Suprapubic skin (tissue), 4 donors: ENCODE results near the gene CD27. TPM values are rescaled to one million over a fixed set of nuclear protein-coding genes. Genes with fewer than 3 reads are reported as not detected.
"Not testable (repeated sequence)": the region's sequence is repeated elsewhere in the genome, so short reads cannot be mapped to it uniquely, and the experiment has no call there.

ENCODE experiments used
- DNase-seq, 2 donors: peaks; one replicate each; pipeline ENCODE4 v3.0.0-alpha.2; 2019; ENCODE audit warnings: low spot score in 2 of 2
- H3K27ac ChIP-seq: fragments of 200-600 bp; sonication (generic); one replicate; pipeline ENCODE4 v1.5.1; 2019
- H3K27me3 ChIP-seq: fragments of 200-600 bp; sonication (generic); one replicate; pipeline ENCODE4 v1.5.1; 2019
- H3K36me3 ChIP-seq: fragments of 200-600 bp; sonication (generic); one replicate; pipeline ENCODE4 v1.5.1; 2019
- H3K4me1 ChIP-seq: fragments of 200-600 bp; sonication (generic); one replicate; pipeline ENCODE4 v1.5.1; 2019
- H3K4me3 ChIP-seq: fragments of 200-600 bp; sonication (generic); one replicate; pipeline ENCODE4 v1.5.1; 2019; ENCODE audit warnings: mild to moderate bottlenecking
- H3K9me3 ChIP-seq: fragments of 200-600 bp; sonication (generic); one replicate; pipeline ENCODE4 v1.5.1; 2019
- EP300 ChIP-seq: sonication (generic); formaldehyde crosslinking; IDR thresholded peaks from one replicate; pipeline ENCODE4 v1.6.1; 2017; ENCODE audit warnings: antibody characterized with exemption
- POLR2A ChIP-seq, 2 donors: fragments of 450-650 bp; IDR thresholded peaks; one replicate each; pipeline ENCODE4 v1.6.1; 2017; ENCODE audit warnings: antibody characterized with exemption in 2 of 2, mild to moderate bottlenecking in 2 of 2, moderate library complexity in 2 of 2
- POLR2AphosphoS5 ChIP-seq, 3 donors: sonication (generic); formaldehyde crosslinking; IDR thresholded peaks; one replicate each; pipeline ENCODE4 v1.6.1; 2017; ENCODE audit warnings: antibody characterized with exemption in 3 of 3
- WGBS: methylation state at CpG from one replicate; pipeline ENCODE4 v1.1.5; 2018; 5-methylcytosine and 5-hydroxymethylcytosine counted together
- total RNA-seq, 4 donors: library from RNA; depleted of rRNA; stranded (reverse); fragments of >200 nt; gene quantifications; one replicate each; pipeline ENCODE4 v1.1.0, GENCODE V29; 2016
- TF ChIP-seq, protein P1 (sequence below), 2 donors: fragments of 200-600 bp in 1 of 2; fragments of 450-650 bp in 1 of 2; sonication (generic) in 1 of 2; IDR thresholded peaks; one replicate each; pipeline ENCODE4 v1.5.1; 2016 to 2019; ENCODE audit warnings: antibody characterized with exemption in 2 of 2, mild to moderate bottlenecking in 1 of 2, moderate library complexity in 1 of 2

The CD27 gene
- total RNA-seq, 4 donors from 2014 or later, result 1.9 TPM; not detected in 3

DNA sequence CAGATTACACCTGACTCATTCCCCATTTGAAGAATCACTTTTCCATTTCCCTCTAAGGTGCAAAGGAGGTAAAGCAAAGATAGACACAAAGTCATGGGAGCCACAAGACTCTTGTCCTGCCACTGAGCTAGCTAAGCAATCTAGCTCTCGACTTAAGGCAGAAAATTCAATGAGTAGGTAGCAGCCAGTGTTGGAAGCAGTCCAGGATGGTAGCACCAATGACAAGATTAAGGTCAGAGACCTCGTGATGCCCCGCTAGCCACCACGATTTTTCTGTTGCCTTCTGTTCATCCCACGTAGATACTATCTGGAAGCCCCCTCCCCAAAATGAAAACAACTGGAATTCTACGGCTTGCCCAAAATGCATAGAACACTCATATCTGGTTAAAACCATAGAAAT is 24.3 kb downstream of the CD27 start:
- Histone ChIP-seq H3K4me1 (peaks cover 37% of the 10 kb centered on the region), H3K27ac (no peak overlapping the region), H3K4me3 (peak overlapping the region; percentile 53), H3K27me3 (no peaks in the 10 kb centered on the region), H3K9me3 (no peaks in the 10 kb centered on the region), H3K36me3 (peaks cover 19% of the 10 kb centered on the region)
- WGBS, result 71% methylated on average over 6 of the region's 6 CpGs
- TF ChIP-seq EP300 (no peak), POLR2AphosphoS5 (IDR thresholded peaks at IDR 0.05) (no peak), POLR2A (IDR thresholded peaks at IDR 0.05) (no peak)
- TF ChIP-seq, protein P1, sequence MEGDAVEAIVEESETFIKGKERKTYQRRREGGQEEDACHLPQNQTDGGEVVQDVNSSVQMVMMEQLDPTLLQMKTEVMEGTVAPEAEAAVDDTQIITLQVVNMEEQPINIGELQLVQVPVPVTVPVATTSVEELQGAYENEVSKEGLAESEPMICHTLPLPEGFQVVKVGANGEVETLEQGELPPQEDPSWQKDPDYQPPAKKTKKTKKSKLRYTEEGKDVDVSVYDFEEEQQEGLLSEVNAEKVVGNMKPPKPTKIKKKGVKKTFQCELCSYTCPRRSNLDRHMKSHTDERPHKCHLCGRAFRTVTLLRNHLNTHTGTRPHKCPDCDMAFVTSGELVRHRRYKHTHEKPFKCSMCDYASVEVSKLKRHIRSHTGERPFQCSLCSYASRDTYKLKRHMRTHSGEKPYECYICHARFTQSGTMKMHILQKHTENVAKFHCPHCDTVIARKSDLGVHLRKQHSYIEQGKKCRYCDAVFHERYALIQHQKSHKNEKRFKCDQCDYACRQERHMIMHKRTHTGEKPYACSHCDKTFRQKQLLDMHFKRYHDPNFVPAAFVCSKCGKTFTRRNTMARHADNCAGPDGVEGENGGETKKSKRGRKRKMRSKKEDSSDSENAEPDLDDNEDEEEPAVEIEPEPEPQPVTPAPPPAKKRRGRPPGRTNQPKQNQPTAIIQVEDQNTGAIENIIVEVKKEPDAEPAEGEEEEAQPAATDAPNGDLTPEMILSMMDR (IDR thresholded peaks at IDR 0.05), result no peak
- no peak for DNase-seq

DNA sequence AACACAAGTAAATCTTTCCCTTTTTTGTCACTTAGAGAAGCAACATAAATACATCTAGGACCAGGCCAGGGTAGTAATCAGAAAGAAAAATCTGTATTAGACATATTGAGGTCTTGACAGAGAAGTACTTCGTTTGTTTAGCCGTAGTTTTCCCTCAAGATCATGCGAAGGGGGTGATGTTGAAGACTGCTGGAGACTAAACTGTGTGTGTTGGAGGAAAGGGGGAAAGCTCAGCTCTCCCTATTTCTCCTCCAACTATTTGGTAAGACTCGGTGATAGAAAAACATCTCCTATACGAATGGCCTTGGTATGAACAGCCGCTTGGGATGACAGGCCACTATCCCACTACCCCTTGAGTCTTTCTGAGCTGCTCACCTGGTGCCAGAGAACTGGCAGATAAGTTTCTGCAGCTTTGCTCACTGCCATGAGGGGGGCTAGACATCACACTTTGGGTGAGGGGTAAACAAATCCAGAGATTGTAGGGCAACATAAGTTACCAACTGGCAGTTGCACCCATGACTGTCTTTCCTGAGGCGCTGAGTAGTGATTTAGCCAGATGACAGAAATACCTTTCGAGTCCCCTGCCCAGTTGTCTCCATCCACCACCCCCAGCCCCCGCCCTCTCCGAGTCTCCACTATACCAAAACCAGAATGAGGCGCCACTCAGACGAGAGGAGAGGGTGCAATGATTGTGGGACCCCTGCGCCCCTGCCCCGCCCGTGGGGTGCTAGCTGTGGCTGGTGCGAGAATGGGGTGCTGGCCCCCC is 25.0 kb downstream of the CD27 start:
- DNase-seq, result no peak
- no peaks in the 10 kb centered on the region for H3K9me3 ChIP-seq
- no peaks in the 10 kb centered on the region for H3K27me3 ChIP-seq
- H3K36me3 ChIP-seq, result peaks cover 12% of the 10 kb centered on the region
- H3K27ac ChIP-seq, result peak overlapping the region; percentile 76
- 48% methylated on average over 6 of the region's 16 CpGs for WGBS
- H3K4me1 ChIP-seq, result peaks cover 35% of the 10 kb centered on the region
- H3K4me3 ChIP-seq, result peak overlapping the region; percentile 53
- TF ChIP-seq POLR2A (IDR thresholded peaks at IDR 0.05) (no peak), EP300 (no peak), POLR2AphosphoS5 (IDR thresholded peaks at IDR 0.05) (no peak)
- TF ChIP-seq, protein P1 (IDR thresholded peaks at IDR 0.05), result no peak

DNA sequence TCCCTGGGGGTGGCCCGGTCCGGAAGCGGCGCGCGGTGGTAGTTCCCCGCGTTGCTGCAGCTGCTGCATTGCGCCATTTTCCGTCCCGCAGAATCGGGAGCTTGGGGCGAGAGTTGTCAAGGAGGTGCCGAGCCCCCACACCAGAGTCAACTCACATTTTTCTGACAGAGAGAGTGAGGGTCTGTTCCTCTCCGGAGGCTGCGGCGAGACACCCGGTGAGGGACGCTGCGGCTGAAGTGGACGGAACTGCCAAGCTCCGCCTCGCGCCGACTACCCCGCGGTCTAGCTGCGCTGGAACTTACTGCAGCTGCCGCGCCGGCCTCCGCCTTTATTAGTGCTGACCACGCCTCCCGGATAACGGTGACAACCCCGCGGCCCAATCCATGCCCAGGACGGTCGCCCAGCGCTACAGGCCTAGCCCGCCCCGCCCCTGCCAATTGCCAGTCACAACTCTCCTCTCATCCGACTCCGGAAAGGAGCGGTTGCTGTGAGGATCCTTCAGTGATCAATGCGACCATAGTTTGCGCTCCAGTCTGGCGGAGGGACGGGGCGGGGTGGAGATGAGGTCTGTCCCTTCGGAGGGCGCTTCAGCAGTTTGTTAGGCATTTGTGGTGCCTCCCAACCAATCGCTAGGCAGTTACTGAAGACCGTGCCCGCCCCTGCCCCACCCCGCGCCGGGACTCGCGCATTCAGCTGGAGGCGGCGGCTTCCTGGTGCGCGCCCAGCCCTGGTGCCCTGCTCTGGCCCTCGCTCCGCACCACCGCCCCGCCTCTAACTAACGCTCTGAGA is 25.8 kb downstream of the CD27 start, which contains the start of gene VAMP1:
Gene VAMP1, minus strand, starts transcription at position 303 of the 789 bp plus-strand sequence. Its CDS starts 146 bp downstream, at position 157.
- TF ChIP-seq POLR2AphosphoS5 (IDR thresholded peaks at IDR 0.05) (peak; percentile 39 to 93 (median 86)), EP300 (no peak), POLR2A (IDR thresholded peaks at IDR 0.05) (peak; percentile 95 to 99)
- TF ChIP-seq, protein P1 (IDR thresholded peaks at IDR 0.05), result peak in 1 of 2 donors; percentile 15
- H3K27ac ChIP-seq, result peak within 1 kb of the TSS; percentile 76
- H3K9me3 ChIP-seq, result no peaks in the 10 kb centered on the region
- DNase-seq, result peak; percentile 99 to 100
- no peaks in the 10 kb centered on the region for H3K27me3 ChIP-seq
- H3K4me3 ChIP-seq, result peak within 1 kb of the TSS; percentile 53
- peaks cover 10% of the 10 kb centered on the region for H3K36me3 ChIP-seq
- H3K4me1 ChIP-seq, result peaks cover 35% of the 10 kb centered on the region
- 1% methylated on average over 31 of the region's 69 CpGs for WGBS

DNA sequence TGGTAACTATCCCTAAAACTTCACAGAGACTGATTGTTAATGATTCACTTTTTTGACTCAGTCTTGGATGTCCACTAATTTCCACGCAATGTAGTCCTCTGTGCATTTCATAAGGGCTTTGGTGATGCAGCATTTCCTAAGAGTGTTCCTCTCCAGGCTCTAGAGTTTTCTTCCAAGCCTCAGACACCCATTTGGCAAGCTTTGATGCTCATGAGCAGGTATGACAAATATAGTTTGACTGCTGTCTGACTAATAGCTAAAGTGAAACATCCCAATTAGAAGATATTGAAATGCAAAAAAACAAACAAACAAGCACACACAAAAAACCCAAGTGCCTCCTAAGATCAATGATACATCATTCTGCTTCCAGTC is 27.2 kb downstream of the CD27 start:
- H3K4me1 ChIP-seq, result peaks cover 42% of the 10 kb centered on the region
- no peak for DNase-seq
- no peaks in the 10 kb centered on the region for H3K27me3 ChIP-seq
- no peaks in the 10 kb centered on the region for H3K9me3 ChIP-seq
- TF ChIP-seq POLR2AphosphoS5 (IDR thresholded peaks at IDR 0.05) (no peak), POLR2A (IDR thresholded peaks at IDR 0.05) (no peak), EP300 (no peak)
- TF ChIP-seq, protein P1 (IDR thresholded peaks at IDR 0.05), result no peak
- H3K4me3 ChIP-seq, result no peak overlapping the region
- no peak overlapping the region for H3K27ac ChIP-seq
- no peaks in the 10 kb centered on the region for H3K36me3 ChIP-seq
- 65% methylated on average over 1 of the region's 1 CpG for WGBS

DNA sequence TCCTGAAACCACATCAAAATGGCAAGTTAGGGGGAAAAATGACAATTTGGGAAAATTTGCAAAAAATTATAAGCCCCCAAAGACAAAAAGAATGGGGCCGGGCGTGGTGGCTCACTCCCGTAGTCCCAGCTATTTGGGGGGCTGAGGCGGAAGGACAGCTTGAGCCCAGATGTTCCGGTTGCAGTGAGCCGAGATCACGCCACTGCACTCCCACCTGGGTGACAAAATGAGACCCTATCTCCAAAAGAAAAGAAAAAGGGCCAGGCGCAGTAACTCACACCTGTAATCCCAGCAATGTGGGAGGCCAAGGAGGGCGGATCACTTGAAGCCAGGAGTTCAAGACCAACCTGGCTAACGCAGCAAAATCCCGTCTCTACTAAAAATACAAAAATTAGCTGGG is 27.7 kb downstream of the CD27 start:
- H3K27me3 ChIP-seq, result no peaks in the 10 kb centered on the region
- TF ChIP-seq, protein P1 (IDR thresholded peaks at IDR 0.05), result no peak
- no peak for TF ChIP-seq POLR2A (IDR thresholded peaks at IDR 0.05)
- no peak overlapping the region for H3K4me3 ChIP-seq
- H3K36me3 ChIP-seq, result no peaks in the 10 kb centered on the region
- 66% methylated on average over 11 of the region's 11 CpGs for WGBS
- H3K9me3 ChIP-seq, result no peaks in the 10 kb centered on the region
- H3K27ac ChIP-seq, result no peak overlapping the region
- H3K4me1 ChIP-seq, result peaks cover 42% of the 10 kb centered on the region
- DNase-seq, result no peak

DNA sequence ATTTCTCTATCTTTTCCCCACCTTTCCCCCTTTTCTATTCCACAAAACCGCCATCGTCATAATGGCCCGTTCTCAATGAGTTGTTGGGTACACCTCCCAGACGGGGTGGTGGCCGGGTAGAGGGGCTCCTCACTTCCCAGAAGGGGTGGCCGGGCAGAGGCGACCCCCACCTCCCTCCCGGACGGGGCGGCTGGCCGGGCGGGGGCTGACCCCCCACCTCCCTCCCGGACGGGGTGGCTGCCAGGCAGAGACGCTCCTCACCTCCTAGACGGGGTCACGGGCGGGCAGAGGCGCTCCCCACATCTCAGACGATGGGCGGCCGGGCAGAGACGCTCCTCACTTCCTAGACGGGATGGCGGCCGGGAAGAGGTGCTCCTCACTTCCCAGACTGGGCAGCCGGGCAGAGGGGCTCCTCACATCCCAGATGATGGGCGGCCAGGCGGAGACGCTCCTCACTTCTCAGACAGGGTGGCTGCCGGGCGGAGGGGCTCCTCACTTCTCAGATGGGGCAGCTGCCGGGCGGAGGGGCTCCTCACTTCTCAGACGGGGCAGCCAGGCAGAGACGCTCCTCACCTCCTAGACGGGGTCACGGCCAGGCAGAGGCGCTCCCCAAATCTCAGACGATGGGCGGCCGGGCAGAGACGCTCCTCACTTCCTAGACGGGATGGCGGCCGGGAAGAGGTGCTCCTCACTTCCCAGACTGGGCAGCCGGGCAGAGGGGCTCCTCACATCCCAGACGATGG is 30.6 kb downstream of the CD27 start:
- peaks cover 15% of the 10 kb centered on the region for H3K4me1 ChIP-seq
- not testable (repeated sequence) for H3K4me3 ChIP-seq, DNase-seq, H3K9me3 ChIP-seq, H3K36me3 ChIP-seq, H3K27ac ChIP-seq, H3K27me3 ChIP-seq
- WGBS, result 85% methylated on average over 36 of the region's 48 CpGs
